Stimulated activated CD8-positive, alpha-beta memory T cell treated with anti-CD3 and anti-CD28 coated beads, Interleukin-7, amount 100 ng/mL, for 24 hours (primary cell): ENCODE results near the gene MATCAP1.
A peak's percentile ranks its signal among the peaks of the same experiment; 100 is the strongest.

Experiments used
- DNase-seq: peaks from one replicate; pipeline ENCODE4 v3.0.0-alpha.2; 2020; ENCODE audit warnings: low read depth

Gene MATCAP1

GRCh38 chr16:67208154-67208896 lies 24.6 kb upstream of the MATCAP1 start:
- DNase-seq = no peak

GRCh38 chr16:67207249-67208091 lies 23.7 kb upstream of the MATCAP1 start:
- DNase-seq = no peak

GRCh38 chr16:67206838-67207248 lies 23.1 kb upstream of the MATCAP1 start:
- DNase-seq = no peak

GRCh38 chr16:67206129-67206837 lies 22.5 kb upstream of the MATCAP1 start:
- no peak for DNase-seq

- DNase-seq = no peak
Observed at GRCh38 chr16:67204076-67204475, 20.3 kb upstream of the MATCAP1 start.

- no peak for DNase-seq
Observed at GRCh38 chr16:67202956-67203493, 19.3 kb upstream of the MATCAP1 start.

GRCh38 chr16:67202426-67202825 lies 18.7 kb upstream of the MATCAP1 start:
- no peak for DNase-seq

- no peak for DNase-seq
Observed at GRCh38 chr16:67201411-67202345, 17.9 kb upstream of the MATCAP1 start.

GRCh38 chr16:67200491-67200890 lies 16.7 kb upstream of the MATCAP1 start:
- DNase-seq = no peak

- no peak for DNase-seq
Observed at GRCh38 chr16:67199808-67200198, 16.0 kb upstream of the MATCAP1 start.

GRCh38 chr16:67199011-67199807 lies 15.4 kb upstream of the MATCAP1 start, which contains the start of gene ELMO3:
Gene ELMO3, plus strand, starts transcription at chr16:67199131. Its CDS starts 196 bp downstream, at chr16:67199327.
- no peak for DNase-seq

GRCh38 chr16:67198238-67198734 lies 14.5 kb upstream of the MATCAP1 start:
- DNase-seq = no peak

- no peak for DNase-seq
Observed at GRCh38 chr16:67197704-67198103, 13.9 kb upstream of the MATCAP1 start.

- no peak for DNase-seq
Observed at GRCh38 chr16:67196881-67197280, 13.1 kb upstream of the MATCAP1 start.

GRCh38 chr16:67195676-67196075 lies 11.9 kb upstream of the MATCAP1 start:
- no peak for DNase-seq

- no peak for DNase-seq
Observed at GRCh38 chr16:67194260-67194659, 10.5 kb upstream of the MATCAP1 start.

- no peak for DNase-seq
Observed at GRCh38 chr16:67193536-67193935, 9.8 kb upstream of the MATCAP1 start.

GRCh38 chr16:67192781-67193361 lies 9.1 kb upstream of the MATCAP1 start:
- no peak for DNase-seq

GRCh38 chr16:67191995-67192681 lies 8.4 kb upstream of the MATCAP1 start, which contains the start of gene E2F4:
Gene E2F4, plus strand, starts transcription at chr16:67192155. Its CDS starts 73 bp downstream, at chr16:67192228.
- peak; percentile 79 for DNase-seq
